ENCODE results near the gene GRM4.

Gene GRM4

DNA sequence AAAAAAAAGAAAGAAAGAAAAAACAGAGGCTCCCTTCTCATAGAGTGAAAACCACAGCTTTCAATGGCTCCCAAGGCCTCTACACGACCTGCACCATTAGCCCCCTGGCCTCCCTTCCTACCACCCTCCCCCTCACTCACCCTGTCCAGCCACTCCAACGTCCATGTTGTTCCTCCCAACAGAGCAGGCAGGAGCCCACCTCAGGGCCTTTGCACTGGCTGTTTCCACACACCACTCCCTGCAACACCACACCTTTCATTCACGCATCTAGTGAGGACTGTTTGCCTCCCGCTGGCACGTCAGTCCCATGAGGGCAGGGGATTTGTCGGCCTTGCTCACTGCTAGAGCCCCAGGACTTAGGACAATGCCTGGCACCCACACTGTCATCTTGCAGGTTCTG is 39.5 kb downstream of the GRM4 start:
- DNase-seq (ENCODE audit: low spot score) = no peak

DNA sequence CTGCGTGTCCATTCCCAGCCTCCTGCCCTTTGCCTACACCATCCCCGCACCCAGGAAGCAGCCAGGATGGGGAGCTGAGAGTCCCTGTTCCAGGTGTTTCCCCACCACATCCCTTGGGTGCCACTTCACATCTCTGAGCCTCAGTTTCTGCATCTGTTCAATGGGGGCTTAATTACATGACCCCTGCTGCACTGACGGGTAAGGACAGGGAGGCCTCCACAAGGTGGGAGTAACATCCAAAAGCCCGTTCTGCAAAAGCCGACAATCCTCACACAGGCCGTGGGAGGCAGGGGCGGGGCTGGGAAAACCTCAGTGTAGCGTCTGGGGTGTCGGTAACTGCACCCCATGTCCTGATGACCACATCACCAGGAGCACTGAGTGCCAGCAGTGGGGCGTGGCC is 41.3 kb downstream of the GRM4 start:
- no peak for DNase-seq (ENCODE audit: low spot score)

DNA sequence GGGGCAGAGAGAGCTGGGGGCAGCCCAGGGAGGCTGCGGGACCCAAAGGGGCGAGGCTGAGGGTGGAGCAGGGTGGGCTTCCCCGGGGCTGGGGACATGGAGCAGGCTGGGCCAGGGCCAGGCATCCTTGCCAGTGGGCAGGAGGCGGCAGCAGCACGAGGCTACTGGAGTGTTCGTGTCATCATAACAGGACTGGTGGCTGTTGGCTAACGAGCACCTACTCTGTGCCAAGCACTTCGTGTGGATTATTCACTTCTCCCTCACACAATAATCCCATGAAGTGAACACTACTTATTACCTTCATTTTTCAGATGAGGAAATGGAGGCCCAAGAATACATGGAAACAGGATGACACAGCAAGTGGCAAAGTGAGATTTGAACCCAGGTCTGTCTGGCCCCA is 41.7 kb downstream of the GRM4 start:
- DNase-seq (ENCODE audit: low spot score) = no peak

DNA sequence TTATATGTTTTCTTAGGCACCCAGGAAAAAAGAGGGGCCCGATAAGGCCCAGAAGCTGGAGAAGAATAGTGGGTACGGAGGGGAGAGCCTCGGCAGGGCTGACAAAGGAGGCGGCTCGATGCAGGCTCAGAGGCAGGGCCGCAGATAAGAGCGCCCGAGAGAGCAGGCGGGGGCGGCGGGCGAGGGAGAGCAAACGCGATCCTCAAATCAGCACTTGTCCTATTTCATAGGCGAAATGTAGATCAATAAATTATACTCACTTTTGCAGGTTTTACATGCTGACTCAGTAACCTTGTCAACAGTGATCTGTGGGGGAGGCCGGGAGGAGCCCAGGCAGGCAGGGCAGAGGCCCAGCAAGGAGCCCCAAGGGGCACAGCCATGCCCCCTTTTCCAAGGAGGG is 42.6 kb downstream of the GRM4 start:
- no peak for DNase-seq (ENCODE audit: low spot score)

- DNase-seq (ENCODE audit: low spot score) = no peak
These were observed 43.2 kb downstream of the GRM4 start for GRCh38 chr6:34102696-34103095.

- DNase-seq (ENCODE audit: low spot score) = no peak
These were observed 43.7 kb downstream of the GRM4 start for GRCh38 chr6:34102099-34102656.

DNA sequence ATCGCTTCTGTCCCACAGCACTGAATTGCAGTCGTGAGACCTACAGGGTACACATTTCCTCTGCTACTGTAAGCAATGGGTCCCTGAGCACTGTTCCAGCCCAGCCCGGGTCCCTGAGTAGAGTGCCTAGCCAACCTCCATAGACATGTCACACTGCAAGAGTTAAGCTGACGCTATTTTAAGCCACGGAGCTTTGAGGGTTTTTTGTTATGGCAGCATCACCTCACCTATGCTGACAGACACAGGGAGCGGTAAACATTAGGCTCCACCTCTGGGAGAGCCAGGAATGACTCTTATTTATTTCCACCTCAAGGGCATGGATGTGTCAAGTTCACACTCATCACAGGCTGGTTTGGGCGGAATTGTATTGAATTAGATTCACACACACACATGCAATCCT is 45.1 kb downstream of the GRM4 start:
- DNase-seq (ENCODE audit: low spot score) = no peak

DNA sequence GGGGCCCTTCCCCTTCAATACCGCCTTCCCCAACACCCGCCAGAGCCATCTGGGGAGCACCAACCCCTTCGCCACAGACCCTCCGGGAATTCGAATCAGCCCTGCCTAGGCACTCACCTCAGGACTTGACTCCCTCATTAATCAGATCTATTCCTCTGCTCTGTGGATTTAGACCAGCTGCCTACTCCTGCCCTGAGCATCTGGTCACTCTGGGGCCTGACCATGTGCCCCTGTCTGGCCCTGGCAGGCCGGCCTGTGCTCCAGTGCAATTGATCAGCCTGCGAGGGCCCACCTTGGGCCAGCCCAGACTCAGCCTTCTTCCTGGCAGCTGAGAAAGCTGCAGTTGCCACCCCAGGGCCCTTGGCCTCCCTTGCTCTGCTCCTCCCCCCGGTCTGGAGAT is 46.0 kb downstream of the GRM4 start:
- no peak for DNase-seq (ENCODE audit: low spot score)

GRCh38 chr6:34098045-34098936 is 47.6 kb downstream of the GRM4 start:
- DNase-seq (ENCODE audit: low spot score) = no peak

- DNase-seq (ENCODE audit: low spot score) = no peak
These were observed 49.1 kb downstream of the GRM4 start for GRCh38 chr6:34096814-34097213.

DNA sequence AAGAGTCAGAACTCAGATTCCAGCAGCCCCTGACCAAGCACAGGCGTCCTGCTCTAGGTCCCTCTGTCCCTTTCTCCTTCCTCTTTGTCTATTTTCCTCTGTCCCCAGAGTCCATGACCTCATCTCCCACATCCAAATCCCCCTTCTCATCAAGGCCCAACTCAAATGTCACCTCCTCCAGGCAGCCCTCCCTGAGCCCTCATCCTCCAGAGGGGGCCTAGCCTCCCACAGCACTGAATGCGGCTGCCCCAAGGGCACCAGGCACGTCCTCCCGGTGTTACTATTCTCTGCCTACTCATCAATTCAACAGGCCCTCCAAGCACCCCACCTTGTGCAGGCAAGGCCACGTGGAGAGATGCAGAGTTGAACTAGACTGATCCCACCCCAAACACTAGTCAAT is 49.7 kb downstream of the GRM4 start:
- no peak for DNase-seq (ENCODE audit: low spot score)

DNA sequence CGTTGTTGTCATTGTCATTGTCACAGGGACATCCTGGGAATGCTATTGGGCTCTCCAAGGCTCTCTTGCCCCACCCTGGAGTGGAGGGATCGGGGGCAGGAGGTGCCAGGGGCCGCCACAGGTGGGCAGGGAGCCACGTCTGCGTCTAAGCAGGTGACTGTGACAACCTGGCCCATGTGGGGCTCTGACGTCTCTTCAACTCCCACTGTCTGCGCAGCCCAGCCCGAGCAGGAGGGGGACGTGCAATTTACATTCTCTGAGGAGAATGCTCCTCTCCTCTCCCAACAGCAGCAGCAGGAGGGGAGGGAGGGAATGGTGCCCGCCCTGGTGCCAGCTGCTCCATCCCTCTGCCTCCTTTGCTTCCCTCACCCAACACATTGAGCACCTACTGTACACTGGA is 50.1 kb downstream of the GRM4 start:
- DNase-seq (ENCODE audit: low spot score) = no peak

DNA sequence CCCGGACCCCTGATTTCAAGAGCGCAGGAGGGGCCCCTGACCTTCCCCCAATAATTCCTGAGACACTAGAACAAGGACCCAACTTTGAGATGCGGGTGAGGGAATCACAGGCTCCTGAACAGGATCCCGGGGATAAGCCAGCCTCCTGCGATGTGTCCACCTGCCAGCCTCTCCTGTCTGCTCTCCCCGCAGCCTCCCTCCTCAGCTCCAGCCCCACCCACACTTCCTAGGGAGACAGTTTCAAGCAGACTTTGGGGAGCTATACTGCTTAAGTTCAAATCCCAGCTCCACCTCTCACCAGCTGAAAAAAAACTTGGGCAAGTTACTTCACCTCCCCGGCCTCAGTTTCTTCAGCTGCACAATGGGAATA is 50.8 kb downstream of the GRM4 start:
- DNase-seq (ENCODE audit: low spot score) = no peak

DNA sequence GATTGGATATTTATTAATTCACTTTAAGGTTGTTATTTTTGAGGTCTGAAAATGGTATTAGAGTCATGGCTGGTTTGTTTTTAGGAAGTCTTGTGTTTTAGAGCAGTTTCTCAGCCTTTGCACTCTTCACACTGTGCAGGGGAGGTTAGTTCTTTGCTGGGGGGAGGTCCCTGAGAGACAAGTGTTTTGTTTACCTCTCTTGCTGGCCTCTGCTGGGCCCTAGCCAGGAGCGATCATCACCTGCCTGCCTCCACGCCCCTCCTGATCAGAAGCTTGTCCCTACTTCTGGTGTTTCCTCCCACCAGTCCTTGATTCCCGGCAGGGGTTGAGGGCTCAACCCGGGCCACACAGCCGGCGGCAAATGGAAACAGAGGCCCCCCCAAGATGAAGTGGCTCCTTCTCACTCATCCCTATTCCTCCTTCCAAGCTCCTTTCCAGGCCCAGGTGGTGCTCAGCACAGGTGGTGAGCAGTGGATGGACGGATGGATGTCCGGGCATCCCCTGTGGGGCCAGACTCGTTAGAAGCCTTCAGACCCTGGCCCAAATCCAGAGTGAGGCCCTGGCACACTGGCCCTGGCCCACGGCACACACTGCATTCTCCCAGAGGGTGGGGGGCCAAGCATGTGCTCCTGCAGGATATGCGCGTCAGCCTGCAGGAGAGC is 51.3 kb downstream of the GRM4 start:
- DNase-seq (ENCODE audit: low spot score) = no peak

DNA sequence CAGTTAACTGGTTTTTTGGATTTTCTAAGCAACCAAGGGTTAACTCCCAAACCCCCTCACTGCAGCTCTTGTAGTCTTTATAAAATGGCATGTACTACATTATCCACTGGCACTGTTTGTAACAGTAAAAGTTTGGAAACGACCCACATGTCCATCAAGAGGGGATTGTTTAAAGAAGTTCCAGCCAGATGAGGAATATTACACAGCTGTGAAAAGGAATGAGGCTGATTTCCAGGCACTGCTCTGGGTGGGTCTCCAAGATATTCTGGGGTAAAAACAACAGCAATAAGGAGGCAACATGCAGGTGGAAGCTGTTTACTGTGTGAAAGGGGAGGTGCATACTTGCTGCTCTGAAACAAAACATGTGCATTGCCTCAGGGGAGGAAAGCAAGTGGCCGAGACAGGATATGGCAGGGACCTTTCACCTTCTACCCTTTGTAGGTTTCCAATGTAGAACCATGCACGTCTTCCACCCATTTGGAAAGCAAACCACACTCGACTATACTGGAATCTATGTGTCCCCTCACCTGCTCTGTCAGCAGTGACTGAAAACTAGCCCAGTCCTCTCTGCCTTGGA is 51.9 kb downstream of the GRM4 start:
- no peak for DNase-seq (ENCODE audit: low spot score)

DNA sequence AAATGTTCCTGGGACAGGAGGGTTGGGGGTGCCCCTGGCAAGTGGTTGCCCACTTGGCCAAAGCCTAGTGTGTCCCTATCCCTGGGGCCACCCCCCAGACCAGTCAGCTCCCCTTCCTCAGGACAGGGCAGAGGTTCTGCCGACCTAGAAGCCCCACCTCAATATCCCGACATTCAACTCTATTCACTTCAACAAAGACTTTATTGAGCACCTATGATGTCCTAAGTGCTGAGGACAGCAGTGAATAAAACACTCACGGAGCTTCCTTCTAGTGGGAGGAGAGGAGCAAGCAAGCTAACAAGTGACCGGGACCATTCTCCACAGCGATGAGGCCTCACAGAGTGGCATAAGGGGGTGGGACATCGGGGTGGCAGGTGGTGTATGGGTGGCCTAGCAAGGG is 52.7 kb downstream of the GRM4 start:
- no peak for DNase-seq (ENCODE audit: low spot score)

DNA sequence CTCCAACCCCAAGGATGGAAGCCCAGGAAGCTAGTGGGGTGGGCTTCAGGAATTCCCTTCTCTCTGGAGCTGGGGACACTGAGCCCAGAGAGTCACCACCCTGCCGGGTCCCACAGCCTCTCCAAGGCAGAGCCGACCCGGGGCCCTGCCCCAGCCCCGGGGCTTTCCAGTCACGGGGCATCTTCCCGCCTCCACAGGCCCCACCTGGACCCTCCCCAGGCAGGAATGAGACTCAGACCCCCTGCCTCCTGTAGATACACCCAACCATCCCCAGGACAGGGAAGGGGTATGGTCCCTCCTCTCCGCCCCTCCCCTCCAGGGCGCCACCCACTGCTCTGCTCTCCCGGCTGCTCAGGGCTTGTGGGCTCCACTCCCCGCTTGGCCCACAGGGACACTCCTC is 53.3 kb downstream of the GRM4 start:
- no peak for DNase-seq (ENCODE audit: low spot score)

GRCh38 chr6:34090935-34091334 is 55.0 kb downstream of the GRM4 start:
- no peak for DNase-seq (ENCODE audit: low spot score)

GRCh38 chr6:34090529-34090928 is 55.4 kb downstream of the GRM4 start:
- DNase-seq (ENCODE audit: low spot score) = no peak

DNA sequence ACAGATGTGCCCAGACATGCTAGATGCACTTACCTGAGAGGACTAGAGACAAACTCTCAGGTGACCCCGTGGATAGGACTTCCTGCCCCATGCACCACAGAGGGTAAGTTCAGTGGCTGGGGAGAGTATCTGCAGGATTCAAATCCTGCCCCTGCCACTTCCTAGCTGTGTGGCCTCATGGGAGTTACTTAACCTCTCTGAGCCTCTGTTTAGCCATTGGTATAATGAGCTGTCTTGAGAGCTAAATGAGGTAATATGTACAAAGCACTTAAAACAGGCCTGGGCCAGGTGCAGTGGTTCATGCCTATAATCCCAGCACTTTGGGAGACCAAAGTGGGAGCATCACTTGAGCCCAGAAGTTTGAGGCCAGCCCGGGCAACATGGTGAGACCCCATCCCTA is 59.3 kb downstream of the GRM4 start:
- DNase-seq (ENCODE audit: low spot score) = no peak

GRCh38 chr6:34085453-34086170 is 60.3 kb downstream of the GRM4 start:
- DNase-seq (ENCODE audit: low spot score) = no peak

- DNase-seq (ENCODE audit: low spot score) = no peak
These were observed 61.1 kb downstream of the GRM4 start for GRCh38 chr6:34084591-34085290.

Data from pons (tissue), 1 donor.